KOPT-K1 (cell line): ENCODE results near the gene IL9.

Experiments used
- H3K27ac ChIP-seq: fragments of 200-600 bp; sonication (generic); 2 replicates; pipeline ENCODE4 v1.5.1; 2016; ENCODE audit warnings: antibody characterized with exemption, mild to moderate bottlenecking, low read depth, low read length; ENCODE audit not compliant: poor library complexity, severe bottlenecking
- H3K36me3 ChIP-seq: fragments of 200-600 bp; sonication (generic); 2 replicates; pipeline ENCODE4 v1.5.1; 2017; ENCODE audit warnings: antibody characterized with exemption, mild to moderate bottlenecking, low read length, moderate library complexity; ENCODE audit not compliant: insufficient read depth
- H3K9me3 ChIP-seq: fragments of 200-600 bp; sonication (generic); 2 replicates; pipeline ENCODE4 v1.5.1; 2017; ENCODE audit warnings: antibody characterized with exemption, low read length, mild to moderate bottlenecking; ENCODE audit not compliant: insufficient read depth, poor library complexity, severe bottlenecking

IL9 gene

GRCh38 chr5:135895474-135896006 is at the start of gene IL9:
TSS of gene IL9 (minus strand) at chr5:135895841. CDS start at chr5:135895816, 25 bp downstream.
- no peak within 1 kb of the TSS for H3K27ac ChIP-seq
- no peaks in the 10 kb centered on the region for H3K36me3 ChIP-seq
- H3K9me3 ChIP-seq, result no peaks in the 10 kb centered on the region

- Histone ChIP-seq H3K9me3 (no peaks in the 10 kb centered on the region), H3K27ac (no peak overlapping the region), H3K36me3 (no peaks in the 10 kb centered on the region)
Measured at GRCh38 chr5:135944967-135945560, 49.4 kb upstream of the IL9 start.

- H3K27ac ChIP-seq, result no peak overlapping the region
- H3K36me3 ChIP-seq, result no peaks in the 10 kb centered on the region
- no peaks in the 10 kb centered on the region for H3K9me3 ChIP-seq
Measured at GRCh38 chr5:135944564-135944963, 48.9 kb upstream of the IL9 start.

- Histone ChIP-seq H3K27ac (no peak overlapping the region), H3K9me3 (no peaks in the 10 kb centered on the region), H3K36me3 (no peaks in the 10 kb centered on the region)
Measured at GRCh38 chr5:135942202-135942771, 46.6 kb upstream of the IL9 start.

- H3K9me3 ChIP-seq, result no peaks in the 10 kb centered on the region
- H3K36me3 ChIP-seq, result no peaks in the 10 kb centered on the region
- H3K27ac ChIP-seq, result no peak overlapping the region
Measured at GRCh38 chr5:135941711-135942110, 46.1 kb upstream of the IL9 start.

GRCh38 chr5:135937245-135937911 is 41.7 kb upstream of the IL9 start:
- H3K9me3 ChIP-seq, result no peaks in the 10 kb centered on the region
- H3K36me3 ChIP-seq, result no peaks in the 10 kb centered on the region
- no peak overlapping the region for H3K27ac ChIP-seq

GRCh38 chr5:135934939-135935338 is 39.3 kb upstream of the IL9 start:
- Histone ChIP-seq H3K36me3 (no peaks in the 10 kb centered on the region), H3K9me3 (no peaks in the 10 kb centered on the region)

GRCh38 chr5:135930949-135931295 is 35.3 kb upstream of the IL9 start:
- Histone ChIP-seq H3K9me3 (no peaks in the 10 kb centered on the region), H3K36me3 (no peaks in the 10 kb centered on the region), H3K27ac (no peak overlapping the region)

More at GRCh38 chr5:135934939-135935338, 39.3 kb upstream of the IL9 start:
- H3K27ac ChIP-seq, result no peak overlapping the region

- H3K9me3 ChIP-seq, result no peaks in the 10 kb centered on the region
- no peak overlapping the region for H3K27ac ChIP-seq
- H3K36me3 ChIP-seq, result no peaks in the 10 kb centered on the region
Measured at GRCh38 chr5:135930029-135930948, 34.6 kb upstream of the IL9 start.

- H3K27ac ChIP-seq, result no peak overlapping the region
- no peaks in the 10 kb centered on the region for H3K36me3 ChIP-seq
- H3K9me3 ChIP-seq, result no peaks in the 10 kb centered on the region
Measured at GRCh38 chr5:135921388-135921787, 25.7 kb upstream of the IL9 start.

- H3K27ac ChIP-seq, result no peak overlapping the region
- no peaks in the 10 kb centered on the region for H3K36me3 ChIP-seq
Measured at GRCh38 chr5:135920199-135920598, 24.6 kb upstream of the IL9 start.

GRCh38 chr5:135916638-135917263 is 21.1 kb upstream of the IL9 start:
- H3K27ac ChIP-seq, result no peak overlapping the region
- H3K9me3 ChIP-seq, result no peaks in the 10 kb centered on the region

More at GRCh38 chr5:135920199-135920598, 24.6 kb upstream of the IL9 start:
- H3K9me3 ChIP-seq, result no peaks in the 10 kb centered on the region

GRCh38 chr5:135915466-135916001 is 19.9 kb upstream of the IL9 start:
- Histone ChIP-seq H3K27ac (no peak overlapping the region), H3K9me3 (no peaks in the 10 kb centered on the region), H3K36me3 (no peaks in the 10 kb centered on the region)

More at GRCh38 chr5:135916638-135917263, 21.1 kb upstream of the IL9 start:
- H3K36me3 ChIP-seq, result no peaks in the 10 kb centered on the region
